Ovary (tissue), 9 donors: Measurements from ENCODE around the gene ABLIM2. TPM values are rescaled to one million over a fixed set of nuclear protein-coding genes. Genes with fewer than 3 reads are reported as not detected.

ENCODE experiments used
- DNase-seq, 5 donors: peaks; one replicate each; pipeline ENCODE4 v3.0.0-alpha.2; 2019 to 2020
- H3K27ac ChIP-seq, 2 donors: fragments of 200-600 bp; one replicate each; pipeline versions ENCODE4 v1.5.1 to v1.8.0; 2019 to 2022
- H3K27me3 ChIP-seq: fragments of 200-600 bp; one replicate; pipeline ENCODE4 v1.8.0; 2022
- H3K36me3 ChIP-seq: fragments of 200-600 bp; sonication (generic); one replicate; pipeline ENCODE4 v1.5.1; 2019
- H3K4me1 ChIP-seq: one replicate; pipeline ENCODE4 v1.8.1; 2013; ENCODE audit warnings: mild to moderate bottlenecking, moderate library complexity; ENCODE audit not compliant: insufficient read depth
- H3K4me3 ChIP-seq: fragments of 200-600 bp; sonication (generic); one replicate; pipeline ENCODE4 v1.5.1; 2017
- H3K9me3 ChIP-seq, 2 donors: fragments of 200-600 bp in 1 of 2; sonication (generic) in 1 of 2; one replicate each; pipeline versions ENCODE4 v1.5.1 to v1.8.1; 2013 to 2019; ENCODE audit warnings: mild to moderate bottlenecking in 1 of 2, moderate library complexity in 1 of 2
- EP300 ChIP-seq: sonication (generic); formaldehyde crosslinking; IDR thresholded peaks from one replicate; pipeline ENCODE4 v1.6.1; 2017; ENCODE audit warnings: antibody characterized with exemption
- POLR2A ChIP-seq: fragments of 450-650 bp; IDR thresholded peaks from one replicate; pipeline ENCODE4 v1.6.1; 2017; ENCODE audit warnings: antibody characterized with exemption, mild to moderate bottlenecking, moderate library complexity
- WGBS, 3 donors: extraction: QIAGEN DNeasy Blood & Tissue Kit in 1 of 3; methylation state at CpG; one replicate each; pipeline versions ENCODE4 v1.1.5 to v1.1.7; 2013 to 2017; 5-methylcytosine and 5-hydroxymethylcytosine counted together
- intact Hi-C, 4 donors: fragments of 100-400 bp; cut with DNase I; formaldehyde crosslinking; loops; one replicate each; pipeline versions ENCODE4 v1.11.0 to v1.15.1; 2022 to 2023
- polyA plus RNA-seq, 2 donors: library from polyadenylated mRNA; stranded (reverse); fragments of 200-250 nt in 1 of 2; fragments of 350-450 nt in 1 of 2; fragmentation: Illumina TruSeq in 1 of 2; extraction: RNeasy Lipid Tissue Mini Kit (QIAGEN cat#74804) in 1 of 2; gene quantifications; one replicate each; pipeline ENCODE4 v1.2.3, GENCODE V29; 2013 to 2014
- total RNA-seq, 7 donors: library from RNA; depleted of rRNA in 2 of 7; stranded (reverse); fragments of >200 nt in 2 of 7; fragmentation: NEBNext Ultra II Directional in 3 of 7; extraction: Animal tissue kit (Norgen Biotek cat#: 25700) in 3 of 7; gene quantifications; one replicate each; pipeline versions ENCODE4 v1.1.0 to v1.2.4, GENCODE V29; 2016 to 2023
- TF ChIP-seq, protein P1 (sequence below), 3 donors: fragments of 450-650 bp in 2 of 3; fragments of 200-600 bp in 1 of 3; IDR thresholded peaks; one replicate each; pipeline versions ENCODE4 v1.5.1 to v1.8.0; 2016 to 2022; ENCODE audit warnings: antibody characterized with exemption in 3 of 3, mild to moderate bottlenecking in 1 of 3
- donor health status: DM: no; HTN: no; CAD: no; lungs with moderate emphysema.
- donor health status: DM: no; HTN: no; CAD: no.
- donor health status: Bipolar disorder and iron deficiency.
- donor health status: DM: yes; HTN: yes; CAD: no.
- donor health status: DM: no; HTN: no; CAD: no.
- donor health status: DM: yes; HTN: yes; CAD: no.

ABLIM2 gene
- total and polyA plus RNA-seq, 9 donors: 0.81 to 7.9 (median 2.1) TPM

DNA sequence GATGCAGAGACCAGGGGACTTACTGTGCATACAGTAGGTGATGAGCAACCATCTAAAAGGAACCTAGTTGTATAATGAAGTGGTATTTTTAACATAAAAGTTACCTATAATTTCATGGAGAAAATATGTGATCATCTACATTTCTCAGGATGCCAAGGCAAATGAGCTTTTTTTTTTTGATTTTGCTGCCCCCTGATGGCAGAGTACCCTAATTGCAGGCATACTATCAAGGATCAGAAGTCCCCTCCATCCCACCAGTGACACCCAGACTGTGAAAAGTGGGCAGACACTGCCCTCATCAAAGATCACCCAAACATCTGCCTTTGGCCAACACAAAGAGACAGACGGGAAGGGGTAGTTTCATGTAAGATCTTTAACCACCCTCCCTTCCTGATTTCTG lies 9.6 kb upstream of the ABLIM2 start:
- Histone ChIP-seq H3K4me1 (no peaks in the 10 kb centered on the region), H3K4me3 (no peak overlapping the region), H3K27me3 (no peaks in the 10 kb centered on the region), H3K36me3 (no peaks in the 10 kb centered on the region), H3K9me3 (no peaks in the 10 kb centered on the region), H3K27ac (no peak overlapping the region)
- intact Hi-C loops: loop anchor here in 1 of 4 donors (10.0 kb wide), 1 partner anchor 237 kb away; no protein-coding TSS in a partner anchor
- 88 to 100% (median 95%) methylated on average over 1 of the region's 1 CpG for WGBS, 3 donors
- TF ChIP-seq POLR2A (no peak), EP300 (no peak)
- TF ChIP-seq, protein P1, sequence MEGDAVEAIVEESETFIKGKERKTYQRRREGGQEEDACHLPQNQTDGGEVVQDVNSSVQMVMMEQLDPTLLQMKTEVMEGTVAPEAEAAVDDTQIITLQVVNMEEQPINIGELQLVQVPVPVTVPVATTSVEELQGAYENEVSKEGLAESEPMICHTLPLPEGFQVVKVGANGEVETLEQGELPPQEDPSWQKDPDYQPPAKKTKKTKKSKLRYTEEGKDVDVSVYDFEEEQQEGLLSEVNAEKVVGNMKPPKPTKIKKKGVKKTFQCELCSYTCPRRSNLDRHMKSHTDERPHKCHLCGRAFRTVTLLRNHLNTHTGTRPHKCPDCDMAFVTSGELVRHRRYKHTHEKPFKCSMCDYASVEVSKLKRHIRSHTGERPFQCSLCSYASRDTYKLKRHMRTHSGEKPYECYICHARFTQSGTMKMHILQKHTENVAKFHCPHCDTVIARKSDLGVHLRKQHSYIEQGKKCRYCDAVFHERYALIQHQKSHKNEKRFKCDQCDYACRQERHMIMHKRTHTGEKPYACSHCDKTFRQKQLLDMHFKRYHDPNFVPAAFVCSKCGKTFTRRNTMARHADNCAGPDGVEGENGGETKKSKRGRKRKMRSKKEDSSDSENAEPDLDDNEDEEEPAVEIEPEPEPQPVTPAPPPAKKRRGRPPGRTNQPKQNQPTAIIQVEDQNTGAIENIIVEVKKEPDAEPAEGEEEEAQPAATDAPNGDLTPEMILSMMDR (IDR thresholded peaks at IDR 0.05): no peak
- DNase-seq: no peak

DNA sequence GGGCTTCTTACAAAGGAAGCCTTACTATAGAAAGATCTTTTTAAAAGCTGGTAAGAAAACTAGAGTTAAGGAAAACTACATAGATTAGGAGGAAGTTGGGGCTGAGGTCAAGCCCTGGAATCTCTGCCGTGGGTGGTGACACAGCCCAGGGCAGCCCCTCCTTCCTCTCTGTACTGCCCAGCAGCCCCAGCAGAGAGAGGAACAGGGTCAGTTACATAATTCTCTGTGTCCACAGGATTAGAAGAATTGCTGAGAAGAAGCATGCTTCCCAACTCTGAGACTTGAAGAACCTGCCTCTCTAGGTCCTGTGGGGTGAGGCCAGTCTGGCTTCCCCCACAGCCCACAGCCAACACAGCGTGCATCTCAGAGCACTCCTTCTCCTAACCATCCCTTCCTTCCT lies 9.2 kb upstream of the ABLIM2 start:
- H3K4me3 ChIP-seq: no peak overlapping the region
- no peak for DNase-seq
- WGBS, 3 donors: 22 to 37% (median 24%) methylated on average over 2 of the region's 2 CpGs
- H3K27me3 ChIP-seq: no peaks in the 10 kb centered on the region
- no peaks in the 10 kb centered on the region for H3K9me3 ChIP-seq
- H3K27ac ChIP-seq: no peak overlapping the region
- H3K36me3 ChIP-seq: no peaks in the 10 kb centered on the region
- no peak for TF ChIP-seq EP300
- no peak for TF ChIP-seq POLR2A
- TF ChIP-seq, protein P1 (IDR thresholded peaks at IDR 0.05): no peak
- intact Hi-C loops: loop anchor here in 1 of 4 donors (10.0 kb wide), 1 partner anchor 237 kb away; no protein-coding TSS in a partner anchor
- no peaks in the 10 kb centered on the region for H3K4me1 ChIP-seq

DNA sequence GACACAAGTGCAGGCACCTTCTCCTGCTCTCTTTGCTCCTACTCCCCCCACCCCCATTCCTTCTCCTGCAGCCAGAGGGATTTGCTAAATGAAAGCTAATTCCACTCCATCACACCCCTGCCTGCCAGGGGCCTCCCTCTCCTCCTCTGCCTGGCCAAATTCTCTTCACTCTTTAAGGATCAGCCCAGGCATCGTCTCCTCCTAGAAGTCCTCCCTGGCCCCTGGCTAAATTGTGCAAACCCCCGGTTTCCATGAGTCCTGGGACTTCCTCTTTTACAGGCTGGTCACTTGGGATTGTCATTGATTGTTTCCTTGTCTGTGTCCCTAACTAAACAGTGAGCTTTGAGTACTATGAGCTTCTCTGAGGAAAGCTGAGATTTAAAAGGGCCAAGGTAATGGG lies 8.7 kb upstream of the ABLIM2 start:
- no peak for TF ChIP-seq EP300
- TF ChIP-seq, protein P1 (IDR thresholded peaks at IDR 0.05): no peak
- TF ChIP-seq POLR2A: no peak
- intact Hi-C loops: loop anchor here in 1 of 4 donors (10.0 kb wide), 1 partner anchor 238 kb away; no protein-coding TSS in a partner anchor
- Histone ChIP-seq H3K9me3 (no peaks in the 10 kb centered on the region), H3K36me3 (no peaks in the 10 kb centered on the region), H3K27me3 (no peaks in the 10 kb centered on the region), H3K4me1 (no peaks in the 10 kb centered on the region), H3K27ac (no peak overlapping the region), H3K4me3 (no peak overlapping the region)
- 61 to 71% (median 63%) methylated on average over 2 of the region's 2 CpGs for WGBS, 3 donors
- no peak for DNase-seq

DNA sequence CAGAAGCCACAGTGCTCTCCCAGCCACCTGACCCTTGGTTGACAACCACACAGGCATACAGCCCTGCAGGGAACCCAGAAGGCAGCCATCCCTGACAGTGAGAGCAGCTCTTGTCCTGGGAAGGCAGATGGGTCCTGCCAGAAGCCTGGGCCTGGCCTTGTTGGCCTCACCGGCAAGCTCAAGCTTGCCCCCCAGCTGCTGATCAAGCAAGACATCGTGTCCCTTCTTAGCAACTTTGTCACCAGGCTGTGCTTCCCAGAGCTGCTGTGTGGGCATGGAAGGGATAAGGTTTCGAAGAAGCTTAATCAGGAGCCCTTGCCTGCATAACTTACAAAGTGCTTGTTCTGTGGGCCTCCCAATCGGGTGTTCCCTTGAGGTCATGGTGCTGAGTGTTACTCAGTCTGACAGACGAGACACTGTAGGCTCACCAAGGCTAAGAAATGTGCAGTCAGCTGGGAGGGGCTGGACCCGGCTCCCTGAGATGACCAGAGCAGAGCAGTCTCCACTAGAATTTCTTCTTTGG lies 6.8 kb upstream of the ABLIM2 start:
- H3K27ac ChIP-seq: no peak overlapping the region
- TF ChIP-seq, protein P1 (IDR thresholded peaks at IDR 0.05): no peak
- TF ChIP-seq POLR2A (no peak), EP300 (no peak)
- intact Hi-C loops: loop anchor here in 1 of 4 donors (10.0 kb wide), 1 partner anchor 239 kb away; no protein-coding TSS in a partner anchor
- H3K27me3 ChIP-seq: no peaks in the 10 kb centered on the region
- WGBS, 3 donors: 58 to 68% (median 59%) methylated on average over 6 of the region's 6 CpGs
- no peaks in the 10 kb centered on the region for H3K9me3 ChIP-seq
- no peak for DNase-seq
- H3K36me3 ChIP-seq: no peaks in the 10 kb centered on the region
- H3K4me1 ChIP-seq: no peaks in the 10 kb centered on the region
- no peak overlapping the region for H3K4me3 ChIP-seq
